ENCODE data around the gene ST7L.

ST7L gene

GRCh38 chr1:112544751-112545150 is 74.2 kb downstream of the ST7L start:
- no peak for DNase-seq (ENCODE audit: low read depth in 3 of 3)

GRCh38 chr1:112544011-112544688 is 74.8 kb downstream of the ST7L start:
- no peak for DNase-seq (ENCODE audit: low read depth in 3 of 3)

- DNase-seq (ENCODE audit: low read depth in 3 of 3) = no peak
Observed at GRCh38 chr1:112542206-112542973, 76.6 kb downstream of the ST7L start.

- DNase-seq (ENCODE audit: low read depth in 3 of 3) = no peak
Observed at GRCh38 chr1:112541299-112541698, 77.6 kb downstream of the ST7L start.

GRCh38 chr1:112540226-112540794 is 78.6 kb downstream of the ST7L start:
- DNase-seq (ENCODE audit: low read depth in 3 of 3) = no peak

- no peak for DNase-seq (ENCODE audit: low read depth in 3 of 3)
Observed at GRCh38 chr1:112538883-112539282, 80.1 kb downstream of the ST7L start.

GRCh38 chr1:112537456-112537855 is 81.5 kb downstream of the ST7L start:
- DNase-seq (ENCODE audit: low read depth in 3 of 3) = no peak

GRCh38 chr1:112536561-112536960 is 82.4 kb downstream of the ST7L start:
- DNase-seq (ENCODE audit: low read depth in 3 of 3) = no peak

GRCh38 chr1:112533029-112533428 is 85.9 kb downstream of the ST7L start:
- DNase-seq (ENCODE audit: low read depth in 3 of 3) = no peak

- DNase-seq (ENCODE audit: low read depth in 3 of 3) = no peak
Observed at GRCh38 chr1:112532064-112532463, 86.9 kb downstream of the ST7L start.

GRCh38 chr1:112530832-112531231 is 88.1 kb downstream of the ST7L start:
- DNase-seq (ENCODE audit: low read depth in 3 of 3) = no peak

- no peak for DNase-seq (ENCODE audit: low read depth in 3 of 3)
Observed at GRCh38 chr1:112529301-112529700, 89.6 kb downstream of the ST7L start.

- DNase-seq (ENCODE audit: low read depth in 3 of 3) = no peak
Observed at GRCh38 chr1:112528076-112528475, 90.9 kb downstream of the ST7L start.

GRCh38 chr1:112527266-112528010 is 91.5 kb downstream of the ST7L start:
- no peak for DNase-seq (ENCODE audit: low read depth in 3 of 3)

- DNase-seq (ENCODE audit: low read depth in 3 of 3) = no peak
Observed at GRCh38 chr1:112524986-112525385, 94.0 kb downstream of the ST7L start.

GRCh38 chr1:112524251-112524650 is 94.7 kb downstream of the ST7L start:
- no peak for DNase-seq (ENCODE audit: low read depth in 3 of 3)

- DNase-seq (ENCODE audit: low read depth in 3 of 3) = no peak
Observed at GRCh38 chr1:112522621-112523020, 96.3 kb downstream of the ST7L start.

- no peak for DNase-seq (ENCODE audit: low read depth in 3 of 3)
Observed at GRCh38 chr1:112520166-112520565, 98.8 kb downstream of the ST7L start.

- DNase-seq (ENCODE audit: low read depth in 3 of 3) = no peak
Observed at GRCh38 chr1:112518186-112518585, 100.8 kb downstream of the ST7L start.

- no peak for DNase-seq (ENCODE audit: low read depth in 3 of 3)
Observed at GRCh38 chr1:112517646-112518045, 101.3 kb downstream of the ST7L start.

- no peak for DNase-seq (ENCODE audit: low read depth in 3 of 3)
Observed at GRCh38 chr1:112517231-112517630, 101.7 kb downstream of the ST7L start.

- DNase-seq (ENCODE audit: low read depth in 3 of 3) = no peak
Observed at GRCh38 chr1:112516141-112516540, 102.8 kb downstream of the ST7L start.

Measured in stimulated activated CD4-positive, alpha-beta T cell treated with anti-CD3 and anti-CD28 coated beads, TNF-alpha, amount 100 ng/mL, for 48 hours (primary cell).